Measurements from ENCODE around the gene MAPK8.

Gene MAPK8

DNA sequence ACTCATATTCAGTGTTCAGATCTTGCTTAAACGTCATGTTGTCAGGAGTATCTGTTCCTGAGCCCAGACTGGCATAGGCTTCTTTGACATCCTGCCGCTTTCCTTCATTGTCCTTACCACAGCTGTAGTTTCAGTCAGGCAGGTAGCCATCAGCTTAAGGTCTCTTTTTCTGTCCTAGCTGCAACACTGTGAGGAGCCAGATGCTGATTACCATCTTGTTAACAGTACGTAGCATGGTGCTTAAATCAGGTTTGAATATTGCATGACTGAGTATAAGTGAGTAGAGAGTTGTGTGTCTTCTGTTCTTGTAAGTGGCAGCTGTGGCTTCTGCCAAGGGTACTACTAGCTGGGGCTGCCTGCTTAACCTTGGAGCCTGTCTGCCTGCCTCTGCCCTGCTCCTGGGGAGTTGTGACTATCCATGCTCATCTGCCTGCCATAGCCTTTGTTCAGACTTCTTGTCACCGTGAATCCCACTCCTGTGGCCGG lies 92.6 kb downstream of the MAPK8 start:
- TF ChIP-seq, protein P1, sequence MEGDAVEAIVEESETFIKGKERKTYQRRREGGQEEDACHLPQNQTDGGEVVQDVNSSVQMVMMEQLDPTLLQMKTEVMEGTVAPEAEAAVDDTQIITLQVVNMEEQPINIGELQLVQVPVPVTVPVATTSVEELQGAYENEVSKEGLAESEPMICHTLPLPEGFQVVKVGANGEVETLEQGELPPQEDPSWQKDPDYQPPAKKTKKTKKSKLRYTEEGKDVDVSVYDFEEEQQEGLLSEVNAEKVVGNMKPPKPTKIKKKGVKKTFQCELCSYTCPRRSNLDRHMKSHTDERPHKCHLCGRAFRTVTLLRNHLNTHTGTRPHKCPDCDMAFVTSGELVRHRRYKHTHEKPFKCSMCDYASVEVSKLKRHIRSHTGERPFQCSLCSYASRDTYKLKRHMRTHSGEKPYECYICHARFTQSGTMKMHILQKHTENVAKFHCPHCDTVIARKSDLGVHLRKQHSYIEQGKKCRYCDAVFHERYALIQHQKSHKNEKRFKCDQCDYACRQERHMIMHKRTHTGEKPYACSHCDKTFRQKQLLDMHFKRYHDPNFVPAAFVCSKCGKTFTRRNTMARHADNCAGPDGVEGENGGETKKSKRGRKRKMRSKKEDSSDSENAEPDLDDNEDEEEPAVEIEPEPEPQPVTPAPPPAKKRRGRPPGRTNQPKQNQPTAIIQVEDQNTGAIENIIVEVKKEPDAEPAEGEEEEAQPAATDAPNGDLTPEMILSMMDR (IDR thresholded peaks at IDR 0.05; ENCODE audit: insufficient read depth, low read length, poor library complexity, severe bottlenecking), result no peak
- no peak overlapping the region for H3K4me3 ChIP-seq (replicated peaks; ENCODE audit: low read depth, low read length)
- no peak for DNase-seq (ENCODE audit: extremely low read depth, insufficient read length)
- H3K27me3 ChIP-seq (replicated peaks; ENCODE audit: control insufficient read depth, insufficient read depth, low read length), result no peaks in the 10 kb centered on the region
- no peaks in the 10 kb centered on the region for H3K36me3 ChIP-seq (ENCODE audit: control insufficient read depth, insufficient read depth, low read length)

DNA sequence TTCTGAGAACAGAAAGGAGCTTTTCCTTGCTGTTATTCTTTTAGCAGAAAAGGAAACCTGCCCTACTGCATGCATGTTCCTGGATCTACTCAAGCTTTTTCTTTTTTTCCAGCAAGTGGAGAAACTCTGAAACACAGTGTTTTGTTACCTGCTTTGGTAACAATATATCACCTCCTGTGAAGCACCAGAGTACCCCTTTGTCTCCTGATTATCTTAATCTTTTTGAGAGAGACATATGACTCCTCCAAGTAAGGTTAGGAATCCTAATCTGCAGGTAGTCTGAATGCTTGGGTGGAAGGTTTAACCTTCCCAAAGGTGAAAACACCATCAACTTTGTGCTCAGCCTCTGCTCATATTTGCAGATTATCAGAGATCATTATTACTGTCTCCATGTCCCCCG lies 93.1 kb downstream of the MAPK8 start:
- TF ChIP-seq, protein P1 (IDR thresholded peaks at IDR 0.05; ENCODE audit: insufficient read depth, low read length, poor library complexity, severe bottlenecking), result no peak
- H3K4me3 ChIP-seq (replicated peaks; ENCODE audit: low read depth, low read length), result no peak overlapping the region

DNA sequence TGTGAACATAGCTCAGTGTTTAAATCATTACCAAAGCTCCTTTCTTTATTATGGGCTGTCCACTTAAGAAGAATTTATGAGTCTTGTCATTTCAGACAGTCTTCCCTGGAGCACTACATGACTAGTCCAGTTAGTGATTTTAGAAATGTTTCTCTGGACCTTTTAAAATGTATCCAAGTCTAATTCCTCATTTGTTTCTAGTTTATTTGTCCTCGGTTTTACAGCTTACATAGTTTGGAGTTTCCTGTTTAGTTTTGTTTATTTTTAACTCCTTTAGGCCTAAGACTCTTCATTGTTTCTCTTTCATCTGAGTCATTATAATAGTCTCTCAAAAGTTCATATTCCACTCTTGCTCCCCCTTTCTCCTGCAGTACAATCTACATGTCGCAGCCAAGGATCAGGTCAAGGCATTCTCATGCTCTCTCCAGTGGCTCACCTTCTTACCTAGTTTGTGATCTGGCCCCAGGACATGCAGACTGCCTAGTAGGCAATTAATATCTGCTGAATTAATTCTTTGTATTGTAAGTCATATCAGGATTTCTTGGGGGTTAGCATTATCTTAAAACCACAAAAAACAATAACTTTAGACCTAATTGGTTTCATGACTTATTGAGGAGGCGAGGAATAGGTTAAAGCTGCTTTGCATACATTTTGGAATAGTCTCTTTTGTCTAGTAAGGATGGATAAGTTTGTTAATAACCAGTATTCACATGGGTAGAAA lies 93.8 kb downstream of the MAPK8 start:
- no peaks in the 10 kb centered on the region; the same call in 1 of the 2 replicates for H3K36me3 ChIP-seq (ENCODE audit: control insufficient read depth, insufficient read depth, low read length)
- no peak for DNase-seq (ENCODE audit: extremely low read depth, insufficient read length)
- TF ChIP-seq, protein P1 (IDR thresholded peaks at IDR 0.05; ENCODE audit: insufficient read depth, low read length, poor library complexity, severe bottlenecking), result no peak
- H3K4me3 ChIP-seq (replicated peaks; ENCODE audit: low read depth, low read length), result no peak overlapping the region
- no peaks in the 10 kb centered on the region for H3K27me3 ChIP-seq (replicated peaks; ENCODE audit: control insufficient read depth, insufficient read depth, low read length)

More for the DNA sequence above, 93.1 kb downstream of the MAPK8 start:
- DNase-seq (ENCODE audit: extremely low read depth, insufficient read length), result no peak
- Histone ChIP-seq H3K36me3 (ENCODE audit: control insufficient read depth, insufficient read depth, low read length) (no peaks in the 10 kb centered on the region), H3K27me3 (replicated peaks; ENCODE audit: control insufficient read depth, insufficient read depth, low read length) (no peaks in the 10 kb centered on the region)

DNA sequence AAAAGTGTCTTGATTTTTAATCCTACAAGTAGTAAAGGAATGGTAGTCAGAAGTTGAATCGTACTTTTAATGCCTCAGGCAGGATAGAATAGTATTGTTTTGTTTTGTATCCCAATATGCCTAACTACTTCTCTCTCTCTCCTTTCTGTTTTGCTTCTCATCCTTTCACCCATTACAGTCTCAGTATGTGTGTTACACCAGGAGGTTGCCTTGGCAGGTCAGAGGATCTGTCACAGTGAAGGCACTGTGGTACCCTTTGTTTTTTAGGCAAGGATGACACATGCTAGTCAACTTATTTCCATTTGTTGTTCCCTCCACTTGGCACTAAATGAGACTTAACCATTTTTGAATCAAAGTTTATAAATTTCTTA lies 94.4 kb downstream of the MAPK8 start:
- TF ChIP-seq, protein P1 (IDR thresholded peaks at IDR 0.05; ENCODE audit: insufficient read depth, low read length, poor library complexity, severe bottlenecking), result no peak
- Histone ChIP-seq H3K36me3 (ENCODE audit: control insufficient read depth, insufficient read depth, low read length) (no peaks in the 10 kb centered on the region; the same call in 1 of the 2 replicates), H3K4me3 (replicated peaks; ENCODE audit: low read depth, low read length) (no peak overlapping the region), H3K27me3 (replicated peaks; ENCODE audit: control insufficient read depth, insufficient read depth, low read length) (no peaks in the 10 kb centered on the region)
- no peak for DNase-seq (ENCODE audit: extremely low read depth, insufficient read length)

DNA sequence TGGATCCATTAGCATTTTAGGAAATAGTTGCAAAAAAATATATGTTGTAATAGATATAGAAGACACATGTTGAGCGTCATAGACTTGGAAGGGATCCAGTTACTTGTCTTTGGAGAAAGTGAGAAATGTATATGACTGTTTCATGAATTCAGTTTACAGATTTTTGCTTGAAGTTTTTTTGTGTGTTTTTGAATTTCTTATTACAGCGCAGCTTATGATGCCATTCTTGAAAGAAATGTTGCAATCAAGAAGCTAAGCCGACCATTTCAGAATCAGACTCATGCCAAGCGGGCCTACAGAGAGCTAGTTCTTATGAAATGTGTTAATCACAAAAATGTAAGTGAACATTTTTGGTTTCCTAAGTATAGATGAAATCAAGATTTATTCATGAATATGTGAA lies 98.2 kb downstream of the MAPK8 start:
- H3K36me3 ChIP-seq (ENCODE audit: control insufficient read depth, insufficient read depth, low read length), result no peaks in the 10 kb centered on the region; the same call in 1 of the 2 replicates
- DNase-seq (ENCODE audit: extremely low read depth, insufficient read length), result no peak
- TF ChIP-seq, protein P1 (IDR thresholded peaks at IDR 0.05; ENCODE audit: insufficient read depth, low read length, poor library complexity, severe bottlenecking), result no peak
- no peak overlapping the region for H3K4me3 ChIP-seq (replicated peaks; ENCODE audit: low read depth, low read length)
- H3K27me3 ChIP-seq (replicated peaks; ENCODE audit: control insufficient read depth, insufficient read depth, low read length), result no peaks in the 10 kb centered on the region
